Endothelial cell of umbilical vein (primary cell): ENCODE results near the gene SGSH. TPM values are rescaled to one million over a fixed set of nuclear protein-coding genes. Genes with fewer than 3 reads are reported as not detected.

Source experiments
- BruUV-seq: library from RNA; stranded (reverse); fragments of 400-500 nt; replicated peaks from 2 replicates; lab custom pipeline; 2021; lab: Mats Ljungman, UMichigan
- CTCF ChIA-PET: fragments of 300-600, 350-600 bp; sonication (Branson Sonifier 250); formaldehyde crosslinking; loops from one replicate; lab custom pipeline; 2021; ENCODE audit warnings: antibody characterized with exemption, inconsistent platforms; lab: Charles Lee
- POLR2A ChIA-PET: fragments of 300-600, 350-600 bp; sonication (Branson Sonifier 250); formaldehyde crosslinking; loops from one replicate; lab custom pipeline; 2021; ENCODE audit warnings: antibody characterized with exemption, inconsistent platforms; lab: Charles Lee
- DNase-seq: peaks from one replicate; pipeline ENCODE4 v3.0.0-alpha.2; 2011; ENCODE audit warnings: low read depth, low spot score
- FAIRE-seq: peaks from 2 replicates; lab custom pipeline; 2011; peaks lifted over from hg19 to GRCh38; lab: Jason Lieb, UNC
- H2AFZ ChIP-seq: 2 replicates; pipeline ENCODE4 v1.6.0; 2012; ENCODE audit warnings: low read depth, low read length, control low read depth, inconsistent platforms
- H3K27ac ChIP-seq: 2 replicates; pipeline ENCODE4 v1.5.1; 2011; ENCODE audit warnings: low read depth, mild to moderate bottlenecking, control low read depth, low read length, moderate library complexity; ENCODE audit not compliant: insufficient read depth
- H3K27me3 ChIP-seq, 2 experiments: 2 replicates each; pipeline versions ENCODE4 v1.6.0 to v1.6.1; 2011; ENCODE audit warnings: low read length in 2 of 2, mixed read lengths in 1 of 2; ENCODE audit not compliant: control insufficient read depth in 2 of 2, insufficient read depth in 2 of 2
- H3K36me3 ChIP-seq, 2 experiments: 2 replicates in 1 of 2; 3 replicates in 1 of 2; pipeline ENCODE4 v1.5.1; 2011; ENCODE audit warnings: low read length in 2 of 2, mild to moderate bottlenecking in 1 of 2, moderate library complexity in 1 of 2; ENCODE audit not compliant: control insufficient read depth in 2 of 2, insufficient read depth in 2 of 2; ENCODE audit errors: extremely low read depth in 1 of 2
- H3K4me1 ChIP-seq: 3 replicates; pipeline ENCODE4 v1.5.1; 2011; ENCODE audit warnings: mild to moderate bottlenecking, low read length; ENCODE audit not compliant: control insufficient read depth, insufficient read depth; ENCODE audit errors: extremely low read depth
- H3K4me2 ChIP-seq: 2 replicates; pipeline ENCODE4 v1.6.1; 2011; ENCODE audit warnings: low read length, control low read depth, mixed read lengths; ENCODE audit not compliant: insufficient read depth
- H3K4me3 ChIP-seq, 3 experiments: fragments of 200-600 bp in 1 of 3; sonication (generic), shearing (Covaris generic) in 1 of 3; replicated peaks in 1 of 3; 2 replicates each; pipeline ENCODE4 v1.5.1; 2011 to 2016; ENCODE audit warnings: control low read depth in 3 of 3, low read length in 3 of 3, mild to moderate bottlenecking in 2 of 3, inconsistent platforms in 1 of 3, low read depth in 1 of 3, moderate library complexity in 1 of 3; ENCODE audit not compliant: insufficient read depth in 1 of 3
- H3K79me2 ChIP-seq: 2 replicates; pipeline ENCODE4 v1.6.0; 2012; ENCODE audit warnings: low read length, inconsistent platforms; ENCODE audit not compliant: control insufficient read depth, insufficient read depth
- H3K9ac ChIP-seq: replicated peaks from 2 replicates; pipeline ENCODE3; 2011; ENCODE audit warnings: low read length, control low read depth; ENCODE audit not compliant: insufficient read depth; ENCODE audit errors: extremely low read depth
- H3K9me1 ChIP-seq: replicated peaks from 3 replicates; pipeline ENCODE4 v1.6.0; 2011; ENCODE audit warnings: mild to moderate bottlenecking, low read length; ENCODE audit not compliant: control insufficient read depth, insufficient read depth; ENCODE audit errors: extremely low read depth
- H3K9me3 ChIP-seq: replicated peaks from 2 replicates; pipeline ENCODE4 v1.5.1; 2012; ENCODE audit warnings: low read length, inconsistent platforms; ENCODE audit not compliant: control insufficient read depth, insufficient read depth
- H4K20me1 ChIP-seq: replicated peaks from 2 replicates; pipeline ENCODE3; 2011; ENCODE audit warnings: mild to moderate bottlenecking, low read length; ENCODE audit not compliant: control insufficient read depth, insufficient read depth; ENCODE audit errors: extremely low read depth
- CTCF ChIP-seq, 2 donors: IDR thresholded peaks; 1 replicate in 1 of 2; 2 replicates in 1 of 2; pipeline ENCODE4 v1.5.1; 2011; ENCODE audit warnings: low read length in 2 of 2, mild to moderate bottlenecking in 2 of 2, moderate library complexity in 2 of 2, control low read depth in 1 of 2, inconsistent platforms in 1 of 2, low read depth in 1 of 2; ENCODE audit not compliant: insufficient read depth in 1 of 2; ENCODE audit errors: extremely low read depth in 1 of 2
- EZH2 ChIP-seq: IDR thresholded peaks from 2 replicates; pipeline ENCODE4 v1.6.1; 2012; ENCODE audit warnings: borderline replicate concordance, low read depth, mild to moderate bottlenecking, moderate library complexity, low read length, inconsistent platforms; ENCODE audit not compliant: severe bottlenecking
- FOS ChIP-seq: IDR thresholded peaks from 2 replicates; pipeline ENCODE4 v1.6.1; 2011; ENCODE audit warnings: mild to moderate bottlenecking, low read length, moderate library complexity, borderline replicate concordance; ENCODE audit not compliant: insufficient read depth
- GATA2 ChIP-seq: IDR thresholded peaks from 2 replicates; pipeline ENCODE4 v1.7.0; 2011; ENCODE audit warnings: low read depth, mild to moderate bottlenecking, moderate library complexity, mixed read lengths, low read length; ENCODE audit not compliant: insufficient read length, insufficient read depth
- JUN ChIP-seq: IDR thresholded peaks from 2 replicates; pipeline ENCODE4 v1.6.1; 2011; ENCODE audit warnings: borderline replicate concordance, low read depth; ENCODE audit not compliant: insufficient read length, insufficient read depth
- MAX ChIP-seq: IDR thresholded peaks from 2 replicates; pipeline ENCODE4 v1.6.1; 2011; ENCODE audit not compliant: insufficient read depth, insufficient read length
- MYC ChIP-seq: IDR thresholded peaks from one replicate; pipeline ENCODE4 v1.6.1; 2011; ENCODE audit warnings: mild to moderate bottlenecking, low read depth, low read length
- POLR2A ChIP-seq: IDR thresholded peaks from 2 replicates; pipeline ENCODE4 v1.6.1; 2012; ENCODE audit warnings: low read depth, mild to moderate bottlenecking, control low read depth, low read length
- POLR2AphosphoS5 ChIP-seq: IDR thresholded peaks from 2 replicates; pipeline ENCODE4 v1.6.1; 2012; ENCODE audit warnings: low read depth, mild to moderate bottlenecking, control low read depth, low read length, moderate library complexity; ENCODE audit not compliant: insufficient read depth
- dilution Hi-C: fragments of 300-500 bp; cut with MboI; formaldehyde crosslinking; loops from one replicate; pipeline ENCODE4 v1.15.0; 2019; ENCODE audit warnings: low sequenced_read_pairs; ENCODE audit not compliant: extremely low pct_ligation_motif_present
- intact Hi-C: fragments of 100-400 bp; cut with micrococcal nuclease; formaldehyde crosslinking; loops from one replicate; pipeline ENCODE4 v1.10.0; 2022
- polyA plus RNA-seq, 4 experiments: library from polyadenylated mRNA; depleted of rRNA in 3 of 4; stranded (reverse) in 3 of 4; unstranded in 1 of 4; fragments of >200 nt; gene quantifications; 2 replicates each; pipeline versions ENCODE4 v1.2.1 to v1.2.3, GENCODE V29; 2011 to 2012; ENCODE audit warnings: missing spikeins in 1 of 4
- total RNA-seq: library from RNA; stranded (reverse); gene quantifications from 2 replicates; pipeline ENCODE4 v1.2.3, GENCODE V29; 2021

Gene SGSH
- total and polyA plus RNA-seq, 2 donors (not counting 3 experiments of a cell fraction or from before 2014, with no cell fraction given) = 81.4 to 217 TPM

- Histone ChIP-seq H3K4me3 (no peak overlapping the region), H3K36me3 (no peaks in the 10 kb centered on the region), H3K9me1 (no peaks in the 10 kb centered on the region), H4K20me1 (no peaks in the 10 kb centered on the region), H3K79me2 (no peaks in the 10 kb centered on the region), H2AFZ (no peak overlapping the region), H3K9me3 (no peaks in the 10 kb centered on the region), H3K27ac (no peak overlapping the region), H3K4me1 (no peaks in the 10 kb centered on the region), H3K9ac (no peak overlapping the region), H3K4me2 (no peak overlapping the region), H3K27me3 (peaks cover 0 to 5% of the 10 kb centered on the region in 2 experiments)
- no peak for TF ChIP-seq EZH2
- TF ChIP-seq POLR2A = no peak
- no peak for TF ChIP-seq CTCF (IDR thresholded peaks at IDR 0.05; ENCODE audit: extremely low read depth in 1 of 2, insufficient read depth in 1 of 2, low read depth in 1 of 2, low read length in 2 of 2)
- no peak for TF ChIP-seq POLR2AphosphoS5
- no peak for TF ChIP-seq JUN
- no peak for TF ChIP-seq FOS
- no peak for TF ChIP-seq GATA2
- TF ChIP-seq MAX = no peak
- TF ChIP-seq MYC = no peak
- no TSS peak for BruUV-seq
- intact Hi-C loops = no loop called here
- DNase-seq (no peak), FAIRE-seq (no peak)
- CTCF ChIA-PET = interaction anchor here (1.3 to 1.5 kb wide), 3 partner anchors 10 to 14 kb away, joined by 4 to 5 read pairs (median 4); no protein-coding TSS in a partner anchor
- POLR2A ChIA-PET = no interaction called here
- dilution Hi-C loops = no loop called here
Measured at GRCh38 chr17:80191192-80191591, 28.9 kb downstream of the SGSH start.
